Activated CD8-positive, alpha-beta memory T cell treated with anti-CD3 and anti-CD28 coated beads, Interleukin-2, amount 50 U/mL, for 24 hours (primary cell): Measurements from ENCODE around the gene GLDN.

Source experiments
- DNase-seq: peaks from one replicate; pipeline ENCODE4 v3.0.0-alpha.2; 2020; ENCODE audit errors: extremely low read depth

Gene GLDN

DNA sequence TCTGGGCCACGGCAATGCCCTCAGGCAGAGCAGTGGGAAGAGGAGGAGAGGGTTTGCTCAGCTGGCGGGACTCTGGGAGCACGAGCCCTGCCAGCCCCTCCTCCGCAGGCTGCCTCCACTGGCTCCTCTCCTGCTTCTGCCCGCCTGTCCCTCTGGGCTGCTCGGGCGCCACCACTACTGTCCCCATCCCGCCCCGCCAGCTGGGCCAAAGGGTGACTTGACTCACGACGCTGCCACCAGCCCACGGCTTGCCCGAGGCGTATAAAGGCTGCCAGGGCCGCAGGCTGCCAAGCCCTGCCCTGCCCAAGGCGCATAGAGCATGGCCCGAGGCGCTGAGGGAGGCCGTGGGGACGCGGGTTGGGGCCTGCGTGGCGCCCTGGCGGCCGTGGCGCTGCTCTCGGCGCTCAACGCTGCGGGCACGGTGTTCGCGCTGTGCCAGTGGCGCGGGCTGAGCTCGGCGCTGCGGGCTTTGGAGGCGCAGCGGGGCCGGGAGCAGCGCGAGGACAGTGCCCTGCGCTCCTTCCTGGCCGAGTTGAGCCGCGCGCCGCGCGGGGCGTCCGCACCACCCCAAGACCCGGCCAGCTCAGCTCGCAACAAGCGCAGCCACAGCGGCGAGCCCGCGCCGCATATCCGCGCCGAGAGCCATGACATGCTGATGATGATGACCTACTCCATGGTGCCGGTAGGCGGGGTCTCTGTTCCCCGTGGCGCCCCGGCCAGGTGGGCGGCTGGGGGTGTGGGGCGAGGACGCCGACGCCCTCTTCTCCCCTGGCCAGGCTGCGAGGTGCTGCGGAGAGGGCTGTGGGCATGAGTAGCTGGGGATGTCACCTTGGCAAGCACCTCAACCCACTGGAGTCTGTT, at the start of gene GLDN:
Gene GLDN, plus strand, starts transcription at position 290 of the 861 bp plus-strand sequence. Its CDS starts 30 bp downstream, at position 320.
- no peak for DNase-seq

DNA sequence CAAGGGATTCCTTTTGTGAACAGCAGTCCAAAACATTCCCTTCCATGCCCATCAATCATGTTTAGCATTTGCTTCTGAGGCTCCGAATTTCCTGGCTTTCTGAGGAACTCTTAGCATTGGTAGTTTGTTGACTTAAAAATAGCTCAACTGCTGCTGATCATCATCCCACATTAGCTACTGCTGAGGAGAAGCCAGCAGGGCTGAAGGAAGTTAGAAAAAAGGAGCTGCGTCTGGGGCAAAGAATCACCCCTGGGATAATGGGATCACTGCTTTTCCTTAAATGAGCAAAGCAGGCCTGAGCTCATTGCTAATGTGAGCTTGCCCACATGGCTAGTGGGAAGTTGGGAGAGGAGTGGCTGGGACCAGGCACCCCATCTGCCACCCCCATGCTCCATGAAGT, 42.8 kb upstream of the GLDN start:
- DNase-seq: no peak

DNA sequence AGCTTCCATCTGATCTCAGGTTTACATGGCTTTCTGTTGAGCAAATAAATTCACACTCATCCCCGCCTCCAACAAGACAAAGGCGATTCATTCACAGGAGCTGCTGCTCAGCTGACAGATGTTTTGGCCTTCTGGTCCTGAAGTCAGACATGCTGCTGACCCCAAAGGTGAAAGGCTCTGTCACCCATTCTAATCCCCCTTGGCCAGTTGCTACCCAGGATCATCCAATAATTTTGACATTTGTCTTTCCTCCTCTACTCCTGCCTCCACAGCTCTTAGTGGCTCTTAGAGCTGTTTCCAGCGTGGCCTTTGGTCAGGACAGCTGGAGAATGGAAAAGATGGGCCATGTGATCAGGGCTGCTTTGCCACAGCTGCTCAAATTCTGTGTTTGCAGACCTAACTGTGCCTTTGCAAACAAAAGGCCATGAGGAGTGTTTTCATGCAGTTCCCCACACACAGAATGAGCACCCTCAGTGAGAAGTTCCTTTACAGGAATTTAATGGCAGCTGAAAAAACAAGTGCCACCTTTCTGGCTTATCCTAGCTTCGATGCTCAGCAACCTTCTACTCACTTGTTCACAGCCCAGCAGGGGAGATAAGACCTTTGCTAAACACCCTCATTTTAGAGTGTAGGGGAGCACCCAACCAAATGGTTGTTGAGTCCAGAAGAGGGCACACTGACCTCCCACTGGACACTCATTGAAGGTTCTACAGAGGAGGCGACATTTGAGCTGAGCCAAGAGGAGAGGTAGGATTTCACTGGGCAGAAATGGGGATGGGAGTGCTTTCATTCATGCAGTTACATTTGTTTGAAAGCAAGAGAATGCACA, 42.1 kb upstream of the GLDN start:
- DNase-seq: no peak

DNA sequence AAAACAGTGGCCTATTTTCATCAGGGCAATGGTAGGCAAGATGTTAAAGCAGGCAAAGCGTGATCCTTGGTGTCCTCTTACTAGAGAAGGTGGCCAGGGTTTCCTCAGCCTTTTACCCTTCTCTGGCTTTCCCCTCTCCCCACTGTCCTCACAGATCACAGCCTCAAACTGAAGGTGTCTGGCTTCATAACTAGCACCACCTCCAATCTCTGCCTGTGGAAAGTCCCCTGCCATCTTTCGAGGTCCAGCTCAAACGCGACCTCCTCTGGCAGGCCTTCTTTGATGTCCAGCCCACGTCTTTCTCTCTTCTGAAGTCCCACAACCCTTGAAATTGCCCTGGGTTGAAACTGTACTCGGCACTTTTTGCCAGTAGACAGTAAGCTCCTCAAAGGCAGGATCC, 39.0 kb upstream of the GLDN start:
- no peak for DNase-seq

DNA sequence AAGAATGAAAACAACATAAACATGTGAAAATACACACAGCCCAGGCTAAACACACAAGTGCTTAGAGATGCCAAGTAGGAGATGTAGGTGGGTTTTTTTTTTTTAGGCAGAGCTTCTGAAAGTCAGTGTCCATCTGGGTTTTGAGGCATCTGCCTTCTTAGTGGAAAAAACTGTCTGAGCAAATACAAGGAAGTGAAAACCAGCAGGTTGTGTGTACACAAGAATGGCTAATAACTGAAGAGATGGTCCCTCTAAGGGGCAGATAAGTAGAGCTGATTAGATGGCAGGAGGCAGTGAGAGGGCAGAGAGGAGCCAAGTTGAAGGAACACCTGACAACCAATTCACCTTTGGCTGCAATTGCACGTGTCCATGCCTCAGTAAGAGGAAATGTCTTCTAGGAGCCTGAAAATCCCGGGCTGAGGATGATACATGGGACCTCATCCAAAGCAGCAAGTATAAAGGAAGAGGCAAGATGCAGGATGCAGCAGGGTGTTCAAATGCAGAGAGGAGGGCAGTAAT, 37.9 kb upstream of the GLDN start:
- DNase-seq: no peak

DNA sequence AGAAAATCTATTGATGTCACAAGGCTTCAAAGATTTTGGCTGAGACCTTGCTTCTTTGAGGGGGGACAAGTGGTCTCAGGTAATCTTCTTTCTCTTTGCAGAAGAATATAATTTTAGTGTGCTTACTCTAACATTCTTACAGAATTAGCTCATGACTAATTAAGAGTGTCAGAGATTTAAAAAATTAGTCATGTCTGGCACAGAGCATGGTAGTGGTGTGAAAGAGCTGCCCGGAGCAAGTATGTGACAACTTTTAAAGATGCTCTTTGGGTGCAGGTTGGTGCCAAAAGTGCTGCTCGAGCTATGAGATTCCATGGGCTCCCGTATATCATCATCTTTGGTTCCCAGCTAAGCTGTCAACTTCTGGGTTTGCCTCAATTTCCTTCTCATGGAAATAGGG, 34.1 kb upstream of the GLDN start:
- no peak for DNase-seq

DNA sequence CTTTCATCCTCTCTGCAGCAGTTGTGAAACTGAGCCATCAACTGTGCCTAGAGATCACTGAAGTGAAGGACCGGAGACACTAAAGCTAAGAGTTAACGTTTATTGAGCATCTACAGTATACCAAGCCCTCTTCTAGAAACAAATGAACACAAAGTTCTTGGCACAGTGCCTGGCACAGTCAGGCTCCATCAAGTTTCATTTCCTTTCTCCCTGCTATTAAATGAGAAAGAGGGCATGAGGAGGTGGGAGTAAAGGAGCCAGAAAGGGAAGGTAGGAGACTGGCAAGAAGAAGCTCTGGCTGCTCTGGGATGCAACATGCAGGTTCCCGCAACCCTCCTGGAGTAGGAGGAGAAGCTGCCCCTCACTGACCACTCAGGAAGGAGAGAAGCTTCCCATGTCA, 33.6 kb upstream of the GLDN start:
- DNase-seq: no peak

DNA sequence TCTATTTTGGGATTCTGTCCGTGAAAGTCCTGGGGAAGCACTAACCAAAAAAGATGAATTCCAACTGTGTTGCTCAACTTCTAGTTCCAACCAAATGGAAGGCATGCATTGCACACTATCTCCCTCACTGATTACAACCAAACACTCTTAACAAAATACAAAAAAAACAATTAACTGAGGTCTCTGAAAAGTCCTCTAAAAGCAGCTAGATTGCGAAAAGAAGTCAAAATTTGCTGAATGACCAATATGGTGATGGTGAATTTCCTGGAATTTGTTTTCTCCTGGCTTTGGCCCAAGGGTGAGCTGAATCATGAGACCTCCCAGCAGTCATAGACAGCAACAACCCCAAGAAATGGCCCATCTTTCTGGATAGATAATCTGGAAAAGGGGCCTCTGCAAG, 31.4 kb upstream of the GLDN start:
- no peak for DNase-seq

DNA sequence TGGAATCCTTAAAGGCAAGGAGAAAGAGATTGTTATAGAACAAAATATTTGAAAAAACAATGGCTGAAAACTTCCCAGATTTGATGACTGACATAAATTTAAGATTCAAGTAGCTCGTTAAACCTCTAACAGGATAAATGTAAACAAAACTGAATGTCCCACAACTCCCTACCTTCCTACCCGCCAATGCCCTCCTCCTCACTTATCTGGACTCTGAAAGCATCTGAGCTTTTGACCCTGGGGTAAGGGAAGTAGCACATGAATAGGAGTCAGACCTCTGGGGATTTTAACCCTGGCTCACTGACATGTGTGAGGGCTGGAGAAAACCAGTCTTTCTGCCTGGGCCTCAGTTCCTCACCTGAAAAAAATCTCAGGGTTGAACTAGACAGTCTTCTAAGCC, 29.9 kb upstream of the GLDN start:
- DNase-seq: no peak

DNA sequence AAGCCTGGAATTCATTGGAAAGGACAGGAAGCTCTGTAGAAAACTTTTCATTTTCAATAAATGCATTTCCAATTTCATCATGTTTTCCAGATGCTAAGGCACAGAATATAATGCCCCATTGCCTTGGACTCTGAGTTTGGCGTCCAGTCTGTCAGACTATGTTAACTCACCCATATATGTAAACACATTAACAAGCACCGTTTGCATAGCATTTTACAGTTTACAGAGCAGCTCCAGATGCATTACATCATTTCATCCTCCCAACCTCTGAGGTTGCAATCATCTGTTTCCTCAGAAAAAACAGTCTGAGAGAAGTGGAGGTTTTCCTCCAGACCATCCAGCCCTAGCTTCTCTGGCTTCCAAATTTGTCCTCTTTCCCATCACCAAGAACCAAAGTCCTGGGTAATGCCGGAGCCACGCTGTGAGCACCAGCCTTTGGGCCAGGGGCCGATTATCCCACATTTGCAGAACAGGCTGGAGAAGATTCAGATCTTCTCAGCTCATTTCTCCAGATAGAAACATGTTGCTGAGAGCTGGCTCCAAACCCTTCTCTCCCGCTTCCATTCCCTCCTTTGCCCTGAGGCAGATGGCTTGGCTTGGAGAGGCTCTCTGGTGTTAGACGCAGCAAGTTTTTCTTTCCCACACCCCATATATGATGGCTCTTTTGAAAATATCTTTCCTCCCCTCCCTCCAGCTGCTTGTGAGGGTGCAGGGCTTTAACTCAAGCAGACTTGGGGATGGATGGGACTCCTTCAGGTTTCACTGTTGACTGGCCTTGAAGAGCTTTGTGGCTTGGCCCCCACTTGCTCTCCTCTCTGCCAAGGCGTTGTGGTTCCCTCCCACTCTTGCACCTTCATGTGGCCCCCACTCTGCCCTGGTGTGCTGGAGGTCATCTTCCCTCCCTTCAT, 29.0 kb upstream of the GLDN start:
- no peak for DNase-seq

DNA sequence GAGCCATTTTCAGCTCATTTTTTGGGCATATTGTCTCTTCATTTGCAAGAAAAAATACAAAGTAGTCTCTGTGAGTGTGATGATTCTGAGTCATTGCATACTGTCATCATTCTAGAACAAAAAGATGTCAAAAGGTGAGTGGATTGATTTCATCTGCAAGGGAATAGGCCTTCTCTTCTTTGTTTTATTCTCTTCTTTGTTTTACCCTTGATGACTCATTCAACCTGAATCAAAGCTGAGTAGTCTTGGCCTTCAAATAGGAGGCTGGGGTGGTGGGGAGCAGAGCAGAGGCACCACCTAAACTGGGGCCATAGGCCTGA, 28.4 kb upstream of the GLDN start:
- no peak for DNase-seq

DNA sequence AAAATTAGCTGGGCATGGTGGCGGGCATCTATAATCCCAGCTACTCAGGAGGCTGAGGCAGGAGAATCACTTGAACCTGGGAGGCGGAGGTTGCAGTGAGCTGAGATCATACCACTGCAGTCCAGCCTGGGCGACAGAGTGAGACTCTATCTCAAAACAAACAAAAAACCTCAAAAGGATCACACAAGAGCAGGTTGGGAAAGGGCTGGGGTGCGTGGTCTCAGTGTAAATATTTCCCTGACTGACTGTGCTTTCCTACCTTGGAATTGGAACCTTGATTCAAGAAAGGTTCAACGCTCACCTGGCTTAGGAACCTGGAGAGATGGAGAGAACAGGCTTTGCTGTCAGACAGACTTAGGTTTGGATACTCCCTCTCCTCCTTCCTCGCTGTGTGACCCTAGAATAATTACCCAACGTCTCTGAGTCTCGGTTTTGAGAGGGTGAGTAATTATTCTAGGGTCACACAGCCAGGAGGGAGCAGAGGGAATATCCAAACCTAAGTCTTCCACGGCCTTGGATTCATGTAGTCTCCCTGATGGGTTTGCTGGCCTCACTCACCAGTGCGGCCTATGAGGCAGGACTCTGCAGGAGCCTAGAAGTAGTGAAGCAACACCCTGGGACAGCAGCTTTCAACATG, 27.7 kb upstream of the GLDN start:
- DNase-seq: no peak

DNA sequence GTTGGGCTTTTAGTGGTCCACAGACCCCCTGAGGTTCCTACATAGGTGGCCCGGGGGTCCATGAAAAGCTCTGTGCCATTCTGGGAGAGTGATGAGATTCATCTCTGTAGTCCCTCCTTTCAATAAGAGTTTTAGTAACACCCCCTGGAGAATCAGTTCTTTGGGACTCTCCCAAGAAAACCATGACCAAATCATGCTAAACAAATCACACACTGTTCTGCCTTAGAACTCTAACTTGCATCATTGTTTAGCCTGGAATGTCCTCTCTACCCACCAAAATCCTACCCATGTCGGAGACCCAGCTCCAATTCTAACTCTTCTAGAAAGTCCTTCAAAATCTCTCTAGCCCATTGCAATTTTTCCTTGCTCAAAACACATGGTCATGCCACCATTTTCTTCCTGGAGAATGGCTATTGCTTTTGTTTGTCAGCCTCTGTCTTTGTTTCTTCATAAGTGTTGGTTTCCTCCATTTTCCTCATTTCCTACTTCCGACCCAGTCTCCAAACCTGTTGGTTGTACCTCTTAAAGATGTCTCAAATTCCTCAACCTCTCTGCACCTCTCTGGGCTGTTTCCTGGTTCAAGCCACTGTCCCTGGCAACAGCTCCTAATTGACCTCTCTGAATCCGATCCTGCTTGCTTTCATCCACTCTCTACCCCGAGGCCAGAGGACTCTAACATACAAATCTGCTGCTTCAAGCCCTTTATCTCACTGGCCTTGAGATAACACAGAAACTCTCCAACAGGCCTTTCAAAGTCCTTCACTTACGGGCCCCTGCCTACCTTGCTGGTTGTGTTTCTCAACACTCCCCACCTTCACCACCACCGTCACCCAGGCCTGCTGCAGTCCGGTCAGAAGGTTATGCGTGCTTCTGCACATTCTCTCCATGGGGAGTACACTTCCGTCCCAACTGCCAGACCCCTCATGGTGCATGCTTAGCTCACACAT, 26.8 kb upstream of the GLDN start:
- no peak for DNase-seq

DNA sequence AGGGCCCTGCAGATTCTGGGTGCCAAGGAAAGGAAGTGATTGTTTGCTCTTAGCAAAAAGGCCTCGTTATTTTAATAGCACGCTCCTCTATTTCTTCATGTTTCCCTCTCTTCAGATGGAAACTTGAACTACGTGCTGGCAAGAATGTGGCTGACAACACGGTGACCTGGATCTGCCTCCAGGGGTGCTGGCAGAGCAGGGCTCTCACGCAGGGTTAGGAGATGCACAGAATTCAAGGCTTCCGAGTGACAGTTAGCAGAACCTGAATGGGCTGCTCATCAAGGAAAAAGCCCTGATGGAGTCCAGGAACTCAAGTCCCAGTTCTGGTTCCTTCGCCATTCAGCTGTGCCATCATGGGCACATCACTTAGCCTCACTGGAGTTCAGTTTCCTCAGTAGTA, 25.7 kb upstream of the GLDN start:
- DNase-seq: no peak

DNA sequence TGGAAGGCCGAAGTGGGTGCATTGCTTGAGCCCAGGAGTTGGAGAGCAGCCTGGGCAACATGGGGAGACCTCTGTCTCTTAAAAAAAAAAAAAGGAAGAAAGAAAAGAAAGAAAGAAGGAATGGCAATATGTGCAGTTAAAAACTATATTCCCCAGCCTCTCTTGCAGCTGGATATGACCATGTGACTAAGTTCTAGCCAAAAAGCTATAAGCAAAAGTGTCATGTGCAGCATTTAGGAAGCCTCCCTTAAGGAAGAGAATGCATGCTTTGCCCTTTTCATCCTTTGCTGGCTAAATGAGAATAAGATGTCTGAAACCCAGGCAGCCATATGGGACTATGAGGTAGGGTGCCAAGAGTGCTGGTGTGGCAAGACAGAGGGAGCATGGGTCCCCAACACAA, 24.8 kb upstream of the GLDN start:
- DNase-seq: no peak

DNA sequence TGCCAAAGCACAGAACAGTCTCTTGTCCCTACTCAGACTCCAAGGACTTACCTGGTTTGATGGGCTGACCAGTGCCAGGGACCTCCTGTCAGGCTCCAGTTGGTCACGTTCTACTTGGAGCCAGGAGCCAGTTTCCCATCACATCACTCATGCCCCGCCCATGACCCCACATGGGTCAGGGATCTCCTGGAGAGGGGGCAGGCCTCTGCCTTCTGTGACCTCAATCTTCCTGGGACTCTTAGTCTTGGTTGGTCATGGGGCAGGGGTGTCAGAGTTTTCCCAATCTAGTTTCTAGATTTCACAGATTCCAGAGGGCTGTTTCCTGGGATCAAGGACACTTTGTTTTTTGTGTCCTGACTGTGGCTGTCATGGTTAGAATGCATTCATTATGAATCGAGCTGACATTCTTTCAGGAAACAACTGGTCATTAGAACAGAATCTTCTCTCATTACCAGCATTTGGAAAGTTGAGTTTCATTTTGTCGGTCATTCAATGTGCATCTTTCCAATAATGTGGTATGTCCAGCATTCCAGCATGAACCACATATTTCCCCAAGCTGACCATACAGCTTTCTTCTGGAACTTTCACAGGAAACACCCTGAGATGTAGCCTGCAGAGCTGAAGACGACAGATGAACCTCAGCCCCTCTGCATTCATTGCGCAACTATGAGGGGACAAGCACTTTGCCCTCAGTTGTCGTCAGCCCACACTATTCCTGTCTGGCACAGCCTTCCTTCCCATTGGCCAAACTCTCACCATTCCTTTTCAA, 22.9 kb upstream of the GLDN start:
- no peak for DNase-seq

DNA sequence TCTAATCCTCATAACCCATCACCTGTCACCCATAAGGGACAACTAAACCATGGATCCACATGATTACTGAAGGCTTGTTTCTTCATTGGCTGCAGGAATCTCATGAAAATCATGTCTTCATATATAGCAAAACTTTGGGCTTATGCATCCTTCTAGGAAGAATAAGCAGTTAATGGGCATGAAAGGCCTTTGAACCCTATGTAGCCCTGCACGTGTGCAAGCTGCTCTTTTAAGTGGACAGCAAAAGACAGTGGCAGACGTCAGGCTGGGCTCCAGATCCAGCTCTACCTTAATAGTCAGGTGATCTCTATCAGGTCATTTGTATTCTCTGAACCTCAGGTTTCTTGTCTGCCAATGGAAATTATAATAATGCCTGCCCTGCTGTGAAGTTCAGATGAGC, 21.9 kb upstream of the GLDN start:
- no peak for DNase-seq

DNA sequence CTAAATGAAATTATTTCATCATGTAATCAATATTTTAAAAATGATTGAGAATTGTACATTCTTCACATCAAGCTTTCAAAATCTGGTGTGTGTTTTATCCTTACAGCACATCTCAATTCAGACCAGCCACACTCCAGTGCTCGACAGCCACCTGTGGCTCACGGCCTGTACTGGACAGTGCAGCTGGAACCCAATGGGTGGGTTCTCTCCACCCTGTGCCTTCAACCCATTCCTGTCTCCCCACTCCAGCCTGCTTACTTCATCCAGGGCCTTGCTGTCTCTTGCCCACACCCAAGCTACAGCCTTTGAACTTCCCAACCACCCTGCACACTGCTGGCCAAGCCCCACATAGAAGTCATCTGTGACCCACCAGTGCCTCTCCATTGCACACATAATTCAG, 20.6 kb upstream of the GLDN start:
- DNase-seq: no peak

DNA sequence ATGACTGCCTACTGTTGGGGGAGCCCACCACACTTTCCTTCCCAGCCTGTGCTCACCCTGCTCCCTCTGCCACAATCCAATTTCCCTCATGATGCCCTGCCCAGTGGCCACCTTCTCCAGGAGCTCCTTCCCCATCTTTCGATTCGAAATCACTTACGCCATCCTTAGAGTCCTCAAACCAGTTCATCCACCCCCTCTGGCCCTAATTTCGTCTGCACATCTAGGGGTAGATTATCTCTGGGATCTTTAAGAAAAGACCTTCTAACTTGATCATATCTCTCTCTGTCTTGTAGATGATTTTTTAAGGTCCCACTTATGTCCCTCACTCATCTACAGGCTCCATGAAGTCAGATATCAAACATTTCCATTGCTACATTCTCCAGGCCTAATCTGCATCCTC, 20.1 kb upstream of the GLDN start:
- no peak for DNase-seq
